ENCODE data around the gene ZNF423. TPM values are rescaled to one million over a fixed set of nuclear protein-coding genes. Genes with fewer than 3 reads are reported as not detected.

Gene ZNF423
- total RNA-seq, 1 experiment from 2014 or later = 11.1 TPM

DNA sequence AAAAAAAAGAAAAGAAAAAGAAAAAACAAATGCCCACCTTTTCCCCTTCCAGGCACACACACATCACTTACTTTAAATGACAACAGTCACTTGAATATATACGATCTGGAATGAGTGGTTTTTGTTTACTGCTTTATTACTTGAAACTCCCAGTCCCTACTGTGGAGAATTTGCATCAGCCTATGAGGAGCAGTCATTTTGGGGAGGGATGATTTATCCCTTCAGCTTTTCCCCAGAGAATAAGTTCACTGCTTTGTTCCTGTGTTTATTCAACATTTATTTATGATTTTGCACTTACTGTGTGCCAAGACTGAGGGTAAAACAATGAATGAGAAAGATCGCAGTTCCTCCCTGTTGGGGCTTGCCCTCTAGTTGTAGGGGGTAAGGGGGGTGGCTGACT lies 4.7 kb upstream of the ZNF423 start:
- Histone ChIP-seq H3K27me3 (replicated peaks; ENCODE audit: insufficient read depth, low read depth, low read length, poor library complexity) (no peaks in the 10 kb centered on the region), H3K4me3 (ENCODE audit: low read depth, low read length, poor library complexity, severe bottlenecking) (no peak overlapping the region), H3K27ac (ENCODE audit: low read depth, low read length, poor library complexity, severe bottlenecking) (no peak overlapping the region), H3K9me3 (ENCODE audit: low read depth, low read length, poor library complexity, severe bottlenecking) (no peaks in the 10 kb centered on the region), H3K36me3 (ENCODE audit: insufficient read depth, low read length, poor library complexity, severe bottlenecking) (no peaks in the 10 kb centered on the region), H3K4me1 (ENCODE audit: insufficient read depth, low read length, poor library complexity, severe bottlenecking) (peaks cover 17% of the 10 kb centered on the region)
- DNase-seq (ENCODE audit: low spot score) = peak; percentile 35
- no peak for TF ChIP-seq EZH2 (IDR thresholded peaks at IDR 0.05; ENCODE audit: borderline replicate concordance, low read depth, low read length, poor library complexity, severe bottlenecking)
- TF ChIP-seq, protein P1, sequence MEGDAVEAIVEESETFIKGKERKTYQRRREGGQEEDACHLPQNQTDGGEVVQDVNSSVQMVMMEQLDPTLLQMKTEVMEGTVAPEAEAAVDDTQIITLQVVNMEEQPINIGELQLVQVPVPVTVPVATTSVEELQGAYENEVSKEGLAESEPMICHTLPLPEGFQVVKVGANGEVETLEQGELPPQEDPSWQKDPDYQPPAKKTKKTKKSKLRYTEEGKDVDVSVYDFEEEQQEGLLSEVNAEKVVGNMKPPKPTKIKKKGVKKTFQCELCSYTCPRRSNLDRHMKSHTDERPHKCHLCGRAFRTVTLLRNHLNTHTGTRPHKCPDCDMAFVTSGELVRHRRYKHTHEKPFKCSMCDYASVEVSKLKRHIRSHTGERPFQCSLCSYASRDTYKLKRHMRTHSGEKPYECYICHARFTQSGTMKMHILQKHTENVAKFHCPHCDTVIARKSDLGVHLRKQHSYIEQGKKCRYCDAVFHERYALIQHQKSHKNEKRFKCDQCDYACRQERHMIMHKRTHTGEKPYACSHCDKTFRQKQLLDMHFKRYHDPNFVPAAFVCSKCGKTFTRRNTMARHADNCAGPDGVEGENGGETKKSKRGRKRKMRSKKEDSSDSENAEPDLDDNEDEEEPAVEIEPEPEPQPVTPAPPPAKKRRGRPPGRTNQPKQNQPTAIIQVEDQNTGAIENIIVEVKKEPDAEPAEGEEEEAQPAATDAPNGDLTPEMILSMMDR (conservative IDR thresholded peaks at IDR 0.05; ENCODE audit: low read depth, low read length) = no peak
- ChIA-PET POLR2A (ENCODE audit: low non-redundant PET) (no interaction called here), CTCF (no interaction called here)
- BruUV-seq (replicated peaks) = no TSS peak
- intact Hi-C loops (cut with micrococcal nuclease; ENCODE audit: unreplicated experiment) = no loop called here

DNA sequence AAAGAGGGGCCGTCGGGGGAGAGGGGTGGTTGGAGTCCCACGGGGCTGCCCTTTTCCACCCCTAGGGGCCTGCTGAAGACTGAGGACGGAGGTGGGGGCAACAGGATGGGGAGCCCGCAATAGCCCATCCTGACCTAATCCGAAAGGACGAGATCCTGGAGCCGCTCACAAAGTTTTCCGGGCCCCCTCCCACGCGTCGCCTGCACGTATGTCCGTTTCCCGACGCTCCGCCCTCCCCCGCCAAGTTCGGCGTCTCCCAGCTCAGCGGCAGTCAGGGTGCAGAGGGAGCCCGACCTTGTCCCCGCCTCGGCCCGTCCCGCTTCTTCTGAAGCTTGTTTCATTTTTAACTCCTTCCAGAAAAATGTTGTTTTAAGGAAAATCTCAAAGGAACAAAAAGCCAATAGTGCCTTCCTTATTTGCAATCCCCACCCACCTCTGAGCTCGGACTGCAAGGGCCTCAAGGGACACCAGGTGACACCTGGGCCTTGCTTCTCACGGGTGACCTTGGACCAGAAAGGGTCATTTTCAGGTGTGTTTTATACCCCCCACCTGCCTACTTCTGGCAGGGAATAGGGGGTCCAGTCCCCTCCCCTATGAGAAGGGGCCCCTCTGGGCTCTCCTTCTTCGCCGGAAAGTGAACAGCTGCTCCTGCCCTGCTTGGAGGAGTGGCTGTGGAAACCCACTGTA lies 3.4 kb upstream of the ZNF423 start:
- POLR2A ChIA-PET (ENCODE audit: low non-redundant PET) = interaction anchor here (0.6 kb wide), 2 partner anchors 14 to 149 kb away, joined by 3 to 6 read pairs; no protein-coding TSS in a partner anchor
- CTCF ChIA-PET = no interaction called here
- intact Hi-C loops (cut with micrococcal nuclease; ENCODE audit: unreplicated experiment) = loop anchor here (5.0 kb wide), 3 partner anchors 102 to 367 kb away; no protein-coding TSS in a partner anchor
- TF ChIP-seq, protein P1 (conservative IDR thresholded peaks at IDR 0.05; ENCODE audit: low read depth, low read length) = no peak
- H3K4me3 ChIP-seq (ENCODE audit: low read depth, low read length, poor library complexity, severe bottlenecking) = peak overlapping the region; percentile 77
- DNase-seq (ENCODE audit: low spot score) = peak; percentile 68
- no peaks in the 10 kb centered on the region for H3K9me3 ChIP-seq (ENCODE audit: low read depth, low read length, poor library complexity, severe bottlenecking)
- no TSS peak for BruUV-seq (replicated peaks)
- no peaks in the 10 kb centered on the region for H3K27me3 ChIP-seq (replicated peaks; ENCODE audit: insufficient read depth, low read depth, low read length, poor library complexity)
- peak overlapping the region; percentile 28 for H3K27ac ChIP-seq (ENCODE audit: low read depth, low read length, poor library complexity, severe bottlenecking)
- no peaks in the 10 kb centered on the region for H3K36me3 ChIP-seq (ENCODE audit: insufficient read depth, low read length, poor library complexity, severe bottlenecking)
- peaks cover 22% of the 10 kb centered on the region for H3K4me1 ChIP-seq (ENCODE audit: insufficient read depth, low read length, poor library complexity, severe bottlenecking)

DNA sequence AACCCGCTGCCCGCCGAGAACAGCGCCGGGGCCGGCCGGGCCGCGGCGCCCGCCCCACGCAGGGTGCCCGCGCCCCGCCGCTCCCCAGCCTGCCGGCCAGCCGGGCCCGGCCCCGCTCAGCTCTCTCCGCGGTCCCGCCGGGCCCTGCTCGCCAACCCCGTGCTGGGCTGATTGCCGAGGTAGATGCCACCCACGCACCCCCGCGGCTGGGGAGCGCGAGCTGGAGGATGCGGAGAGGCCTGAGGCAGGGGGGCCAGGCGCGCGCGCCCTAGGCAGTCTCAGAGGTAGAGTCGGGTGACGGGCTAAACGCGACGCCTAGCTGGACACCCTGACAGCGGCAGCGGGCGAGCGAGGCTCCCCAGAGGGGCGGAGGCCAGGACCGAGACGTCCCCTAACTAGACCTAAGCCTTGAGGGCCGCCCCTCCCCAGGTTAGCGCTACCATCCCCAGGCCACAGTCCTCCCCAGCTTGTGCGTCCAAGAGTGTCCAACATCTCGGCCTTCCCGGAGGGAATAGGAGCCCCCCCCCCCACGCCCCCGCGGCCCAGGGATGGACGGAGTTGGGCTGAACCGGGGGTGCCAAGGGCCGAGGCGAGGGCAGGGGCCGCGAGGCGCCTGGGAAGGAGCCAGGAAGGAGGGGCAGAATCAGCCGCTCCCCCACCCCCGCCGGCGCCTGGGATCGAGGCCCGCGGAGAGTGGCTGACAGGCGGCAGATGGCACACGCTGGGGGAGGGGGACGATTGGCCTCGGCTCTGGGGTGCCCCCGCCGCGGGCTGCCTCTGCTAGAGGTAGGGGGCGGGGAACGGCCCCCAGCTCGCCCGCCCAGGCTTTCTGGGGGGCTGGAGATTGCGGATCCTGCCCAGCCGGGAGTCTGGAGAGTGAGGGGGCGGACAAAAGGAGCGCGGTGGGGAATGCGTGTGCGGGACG lies 2.5 kb upstream of the ZNF423 start:
- CTCF ChIA-PET = interaction anchor here (0.7 to 2.0 kb wide), 4 partner anchors 11 to 948 kb away, joined by 3 to 11 read pairs (median 6); no protein-coding TSS in a partner anchor
- Histone ChIP-seq H3K36me3 (ENCODE audit: insufficient read depth, low read length, poor library complexity, severe bottlenecking) (no peaks in the 10 kb centered on the region), H3K27me3 (replicated peaks; ENCODE audit: insufficient read depth, low read depth, low read length, poor library complexity) (no peaks in the 10 kb centered on the region), H3K27ac (ENCODE audit: low read depth, low read length, poor library complexity, severe bottlenecking) (peak overlapping the region; percentile 28), H3K9me3 (ENCODE audit: low read depth, low read length, poor library complexity, severe bottlenecking) (no peaks in the 10 kb centered on the region), H3K4me1 (ENCODE audit: insufficient read depth, low read length, poor library complexity, severe bottlenecking) (peaks cover 30% of the 10 kb centered on the region), H3K4me3 (ENCODE audit: low read depth, low read length, poor library complexity, severe bottlenecking) (peak overlapping the region; percentile 77)
- TF ChIP-seq, protein P1 (conservative IDR thresholded peaks at IDR 0.05; ENCODE audit: low read depth, low read length) = no peak
- TF ChIP-seq EZH2 (IDR thresholded peaks at IDR 0.05; ENCODE audit: borderline replicate concordance, low read depth, low read length, poor library complexity, severe bottlenecking) = no peak
- intact Hi-C loops (cut with micrococcal nuclease; ENCODE audit: unreplicated experiment) = loop anchor here (5.0 kb wide), 3 partner anchors 101 to 366 kb away; no protein-coding TSS in a partner anchor
- peak; percentile 75 for DNase-seq (ENCODE audit: low spot score)
- no TSS peak for BruUV-seq (replicated peaks)
- POLR2A ChIA-PET (ENCODE audit: low non-redundant PET) = no interaction called here
